Measurements from ENCODE around the gene DUSP28. TPM values are rescaled to one million over a fixed set of nuclear protein-coding genes. Genes with fewer than 3 reads are reported as not detected.

DUSP28 gene
- total and polyA plus RNA-seq, 2 of the 13 experiments (the other 11 are each of a cell fraction or from before 2014, with no cell fraction given), result 5.2 to 8.6 TPM

DNA sequence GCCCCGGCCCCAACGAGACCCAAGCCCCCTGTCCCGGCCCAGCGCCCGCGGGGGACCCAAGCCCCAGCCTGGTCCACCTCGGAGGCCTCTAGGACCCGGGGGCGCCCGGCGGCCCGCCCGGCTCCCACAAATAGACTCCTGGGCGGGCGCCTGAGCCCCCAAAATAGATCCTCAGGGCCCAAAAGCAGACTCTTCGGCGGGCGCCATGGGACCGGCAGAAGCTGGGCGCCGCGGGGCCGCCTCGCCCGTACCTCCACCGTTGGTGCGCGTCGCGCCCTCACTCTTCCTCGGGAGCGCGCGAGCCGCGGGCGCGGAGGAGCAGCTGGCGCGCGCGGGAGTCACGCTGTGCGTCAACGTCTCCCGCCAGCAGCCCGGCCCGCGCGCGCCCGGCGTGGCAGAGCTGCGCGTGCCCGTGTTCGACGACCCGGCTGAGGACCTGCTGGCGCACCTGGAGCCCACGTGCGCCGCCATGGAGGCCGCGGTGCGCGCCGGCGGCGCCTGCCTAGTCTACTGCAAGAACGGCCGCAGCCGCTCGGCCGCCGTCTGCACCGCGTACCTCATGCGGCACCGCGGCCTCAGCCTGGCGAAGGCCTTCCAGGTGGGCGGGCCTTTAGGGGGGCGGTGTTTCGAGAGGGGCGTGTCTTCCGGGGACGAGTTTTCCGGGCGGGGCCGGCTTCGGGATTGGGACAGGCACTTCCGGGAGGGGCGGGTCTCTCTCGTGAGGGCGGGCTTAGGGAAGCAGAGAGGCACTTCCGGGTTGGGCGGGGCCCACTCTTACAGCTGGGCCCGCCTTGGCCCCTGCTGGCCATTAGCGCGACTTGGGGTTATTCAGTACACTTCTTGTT is 545 bp downstream of the DUSP28 start (continued):
- TF ChIP-seq, protein P1, sequence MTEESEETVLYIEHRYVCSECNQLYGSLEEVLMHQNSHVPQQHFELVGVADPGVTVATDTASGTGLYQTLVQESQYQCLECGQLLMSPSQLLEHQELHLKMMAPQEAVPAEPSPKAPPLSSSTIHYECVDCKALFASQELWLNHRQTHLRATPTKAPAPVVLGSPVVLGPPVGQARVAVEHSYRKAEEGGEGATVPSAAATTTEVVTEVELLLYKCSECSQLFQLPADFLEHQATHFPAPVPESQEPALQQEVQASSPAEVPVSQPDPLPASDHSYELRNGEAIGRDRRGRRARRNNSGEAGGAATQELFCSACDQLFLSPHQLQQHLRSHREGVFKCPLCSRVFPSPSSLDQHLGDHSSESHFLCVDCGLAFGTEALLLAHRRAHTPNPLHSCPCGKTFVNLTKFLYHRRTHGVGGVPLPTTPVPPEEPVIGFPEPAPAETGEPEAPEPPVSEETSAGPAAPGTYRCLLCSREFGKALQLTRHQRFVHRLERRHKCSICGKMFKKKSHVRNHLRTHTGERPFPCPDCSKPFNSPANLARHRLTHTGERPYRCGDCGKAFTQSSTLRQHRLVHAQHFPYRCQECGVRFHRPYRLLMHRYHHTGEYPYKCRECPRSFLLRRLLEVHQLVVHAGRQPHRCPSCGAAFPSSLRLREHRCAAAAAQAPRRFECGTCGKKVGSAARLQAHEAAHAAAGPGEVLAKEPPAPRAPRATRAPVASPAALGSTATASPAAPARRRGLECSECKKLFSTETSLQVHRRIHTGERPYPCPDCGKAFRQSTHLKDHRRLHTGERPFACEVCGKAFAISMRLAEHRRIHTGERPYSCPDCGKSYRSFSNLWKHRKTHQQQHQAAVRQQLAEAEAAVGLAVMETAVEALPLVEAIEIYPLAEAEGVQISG (CRISPR knock-in tag; IDR thresholded peaks at IDR 0.05), result peak; percentile 85
- no peak for TF ChIP-seq JUNB (CRISPR knock-in tag; IDR thresholded peaks at IDR 0.05; ENCODE audit: borderline replicate concordance)
- 0 out of 2 replicates have a peak, but pooled peaks have one; percentile 47 for TF ChIP-seq JUND (CRISPR knock-in tag; IDR thresholded peaks at IDR 0.05)
- TF ChIP-seq NFYC (CRISPR knock-in tag; IDR thresholded peaks at IDR 0.05), result peak; percentile 76
- TF ChIP-seq, protein P2, sequence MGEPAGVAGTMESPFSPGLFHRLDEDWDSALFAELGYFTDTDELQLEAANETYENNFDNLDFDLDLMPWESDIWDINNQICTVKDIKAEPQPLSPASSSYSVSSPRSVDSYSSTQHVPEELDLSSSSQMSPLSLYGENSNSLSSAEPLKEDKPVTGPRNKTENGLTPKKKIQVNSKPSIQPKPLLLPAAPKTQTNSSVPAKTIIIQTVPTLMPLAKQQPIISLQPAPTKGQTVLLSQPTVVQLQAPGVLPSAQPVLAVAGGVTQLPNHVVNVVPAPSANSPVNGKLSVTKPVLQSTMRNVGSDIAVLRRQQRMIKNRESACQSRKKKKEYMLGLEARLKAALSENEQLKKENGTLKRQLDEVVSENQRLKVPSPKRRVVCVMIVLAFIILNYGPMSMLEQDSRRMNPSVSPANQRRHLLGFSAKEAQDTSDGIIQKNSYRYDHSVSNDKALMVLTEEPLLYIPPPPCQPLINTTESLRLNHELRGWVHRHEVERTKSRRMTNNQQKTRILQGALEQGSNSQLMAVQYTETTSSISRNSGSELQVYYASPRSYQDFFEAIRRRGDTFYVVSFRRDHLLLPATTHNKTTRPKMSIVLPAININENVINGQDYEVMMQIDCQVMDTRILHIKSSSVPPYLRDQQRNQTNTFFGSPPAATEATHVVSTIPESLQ (CRISPR knock-in tag; conservative IDR thresholded peaks at IDR 0.05), result no peak
- no peak for TF ChIP-seq ZNF432 (CRISPR knock-in tag; IDR thresholded peaks at IDR 0.05; ENCODE audit: borderline replicate concordance)
- peak; percentile 94; the same call in 1 of the 2 replicates for TF ChIP-seq ZSCAN21 (CRISPR knock-in tag; IDR thresholded peaks at IDR 0.05; ENCODE audit: borderline replicate concordance)
- no peak for TF ChIP-seq ZNF292 (CRISPR knock-in tag; IDR thresholded peaks at IDR 0.05; ENCODE audit: borderline replicate concordance, low read depth)
- TF ChIP-seq, protein P3, sequence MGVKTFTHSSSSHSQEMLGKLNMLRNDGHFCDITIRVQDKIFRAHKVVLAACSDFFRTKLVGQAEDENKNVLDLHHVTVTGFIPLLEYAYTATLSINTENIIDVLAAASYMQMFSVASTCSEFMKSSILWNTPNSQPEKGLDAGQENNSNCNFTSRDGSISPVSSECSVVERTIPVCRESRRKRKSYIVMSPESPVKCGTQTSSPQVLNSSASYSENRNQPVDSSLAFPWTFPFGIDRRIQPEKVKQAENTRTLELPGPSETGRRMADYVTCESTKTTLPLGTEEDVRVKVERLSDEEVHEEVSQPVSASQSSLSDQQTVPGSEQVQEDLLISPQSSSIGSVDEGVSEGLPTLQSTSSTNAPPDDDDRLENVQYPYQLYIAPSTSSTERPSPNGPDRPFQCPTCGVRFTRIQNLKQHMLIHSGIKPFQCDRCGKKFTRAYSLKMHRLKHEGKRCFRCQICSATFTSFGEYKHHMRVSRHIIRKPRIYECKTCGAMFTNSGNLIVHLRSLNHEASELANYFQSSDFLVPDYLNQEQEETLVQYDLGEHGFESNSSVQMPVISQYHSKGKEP (CRISPR knock-in tag; IDR thresholded peaks at IDR 0.05), result 0 out of 2 replicates have a peak, but pooled peaks have one; percentile 25
- TF ChIP-seq ATAD3A (CRISPR knock-in tag; IDR thresholded peaks at IDR 0.05), result no peak
- TF ChIP-seq, protein P4, sequence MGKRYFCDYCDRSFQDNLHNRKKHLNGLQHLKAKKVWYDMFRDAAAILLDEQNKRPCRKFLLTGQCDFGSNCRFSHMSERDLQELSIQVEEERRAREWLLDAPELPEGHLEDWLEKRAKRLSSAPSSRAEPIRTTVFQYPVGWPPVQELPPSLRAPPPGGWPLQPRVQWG (CRISPR knock-in tag; IDR thresholded peaks at IDR 0.05; ENCODE audit: borderline replicate concordance, low read depth), result no peak
- no peak for TF ChIP-seq ESRRA (CRISPR knock-in tag; IDR thresholded peaks at IDR 0.05; ENCODE audit: low read depth)
- TF ChIP-seq ZNF44 (CRISPR knock-in tag; IDR thresholded peaks at IDR 0.05), result no peak; the same call in 1 of the 2 replicates
- TF ChIP-seq ZNF160 (CRISPR knock-in tag; IDR thresholded peaks at IDR 0.05), result peak; percentile 11; the same call in 1 of the 2 replicates
- peak; percentile 77; the same call in 1 of the 2 replicates for TF ChIP-seq ZNF138 (CRISPR knock-in tag; IDR thresholded peaks at IDR 0.05; ENCODE audit: low read depth)
- no peak for TF ChIP-seq NONO (IDR thresholded peaks at IDR 0.05)
- no peak; the same call in 1 of the 2 replicates for TF ChIP-seq NONO (CRISPR knock-in tag; conservative IDR thresholded peaks at IDR 0.05)
- TF ChIP-seq ZNF251 (CRISPR knock-in tag; IDR thresholded peaks at IDR 0.05), result no peak
- peak; percentile 18; the same call in 1 of the 2 replicates for TF ChIP-seq NAIF1 (CRISPR knock-in tag; IDR thresholded peaks at IDR 0.05; ENCODE audit: borderline replicate concordance)
- TF ChIP-seq MEF2D (CRISPR knock-in tag; IDR thresholded peaks at IDR 0.05), result 0 out of 2 replicates have a peak, but pooled peaks have one; percentile 45
- no peak for TF ChIP-seq MTF2 (CRISPR knock-in tag; IDR thresholded peaks at IDR 0.05; ENCODE audit: borderline replicate concordance)
- no peak for TF ChIP-seq SSRP1 (CRISPR knock-in tag; IDR thresholded peaks at IDR 0.05)
- no peak for TF ChIP-seq BRCA1 (CRISPR knock-in tag; IDR thresholded peaks at IDR 0.05)
